GM13977 (cell line): ENCODE measurements around the gene SLC25A12.

Experiments
- DNase-seq: peaks from one replicate; pipeline ENCODE4 v3.0.0; 2012; ENCODE audit warnings: low spot score
- CTCF ChIP-seq: IDR thresholded peaks from 2 replicates; pipeline ENCODE4 v1.5.1; 2012; ENCODE audit warnings: mild to moderate bottlenecking, control low read depth; ENCODE audit not compliant: insufficient read depth; ENCODE audit errors: extremely low read depth, missing control alignments
- in situ Hi-C: fragments of 300-500 bp; cut with MboI; formaldehyde crosslinking; loops from one replicate; pipeline ENCODE4 v1.12.0; 2022; ENCODE audit warnings: low sequenced_read_pairs, low pct_unique_long_range_greater_than_20kb, mixed read lengths, inconsistent platforms; ENCODE audit not compliant: unreplicated experiment

The SLC25A12 gene

GRCh38 chr2:171923206-171923605, 29.2 kb upstream of the SLC25A12 start:
- in situ Hi-C loops = no loop called here
- no peak for DNase-seq
- TF ChIP-seq CTCF = no peak

- in situ Hi-C loops = no loop called here
- TF ChIP-seq CTCF = no peak
Measured at GRCh38 chr2:171922230-171923022, 28.4 kb upstream of the SLC25A12 start, which contains the start of gene HAT1. Gene HAT1, plus strand, starts transcription at chr2:171922461. Its CDS starts 40 bp downstream, at chr2:171922501.

GRCh38 chr2:171921970-171922229, 27.9 kb upstream of the SLC25A12 start:
- in situ Hi-C loops = no loop called here
- TF ChIP-seq CTCF = no peak
- no peak for DNase-seq

More at GRCh38 chr2:171922230-171923022, 28.4 kb upstream of the SLC25A12 start, which contains the start of gene HAT1:
- DNase-seq = peak; percentile 93

DNA sequence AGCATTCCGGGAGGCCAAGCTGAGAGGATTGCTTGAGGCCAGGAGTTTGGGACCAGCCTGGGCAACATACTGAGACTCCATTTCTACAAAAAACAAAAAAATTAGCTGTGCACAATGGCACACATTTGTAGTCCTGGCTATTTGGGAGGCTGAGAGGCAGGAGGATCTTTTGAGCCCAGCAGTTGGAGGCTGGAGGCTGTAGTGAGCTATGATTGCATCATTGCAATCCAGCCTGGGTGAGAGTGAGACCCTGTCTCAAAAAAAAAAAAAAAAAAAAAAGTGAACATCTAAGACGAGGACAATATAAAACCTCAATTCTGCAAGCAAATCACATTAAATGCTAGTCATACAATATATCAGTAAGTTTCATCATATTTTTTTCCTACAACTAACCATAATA, 25.4 kb upstream of the SLC25A12 start:
- no peak for DNase-seq
- in situ Hi-C loops = no loop called here
- no peak for TF ChIP-seq CTCF

DNA sequence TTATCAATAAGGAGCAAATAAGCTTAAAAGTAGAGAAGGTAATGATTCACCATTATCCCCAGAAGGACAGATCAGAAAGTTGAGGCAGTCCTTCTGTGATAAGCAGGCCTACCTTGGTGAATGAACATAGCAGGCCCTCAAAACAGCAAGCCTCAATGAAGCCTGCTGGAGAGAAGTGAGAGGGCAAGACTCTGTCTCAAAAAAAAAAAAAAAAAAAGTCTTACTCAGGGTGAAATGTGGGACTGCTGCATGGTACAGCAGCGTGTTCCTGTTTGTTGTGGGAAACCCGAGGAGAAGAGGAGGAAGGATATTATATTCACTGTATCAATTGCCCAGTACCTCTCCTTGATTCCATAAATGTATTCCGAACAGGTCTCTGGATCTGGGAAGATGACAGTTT, 19.5 kb upstream of the SLC25A12 start:
- no peak for TF ChIP-seq CTCF
- in situ Hi-C loops = no loop called here
- no peak for DNase-seq

GRCh38 chr2:171910494-171910893, 16.4 kb upstream of the SLC25A12 start:
- in situ Hi-C loops = no loop called here
- TF ChIP-seq CTCF = no peak
- no peak for DNase-seq
